Calu3 (cell line): ENCODE data around the gene MGAM2. TPM values are rescaled to one million over a fixed set of nuclear protein-coding genes. Genes with fewer than 3 reads are reported as not detected.

Source experiments
- BruUV-seq: library from RNA; stranded (reverse); fragments of 400-500 nt; replicated peaks from 2 replicates; lab custom pipeline; 2021; lab: Mats Ljungman, UMichigan
- CTCF ChIA-PET: fragments of 300-600 bp; sonication (Branson Sonifier 250); formaldehyde crosslinking; loops from one replicate; lab custom pipeline; 2022; ENCODE audit warnings: antibody characterized with exemption; lab: Charles Lee
- DNase-seq: peaks from one replicate; pipeline ENCODE4 v3.0.0; 2022
- H3K27ac Mint-ChIP-seq: one replicate; pipeline ENCODE4 v1.8.0; 2022; ENCODE audit warnings: mixed read lengths; ENCODE audit not compliant: unreplicated experiment
- H3K27me3 Mint-ChIP-seq: one replicate; pipeline ENCODE4 v1.8.0; 2022; ENCODE audit warnings: mixed read lengths; ENCODE audit not compliant: unreplicated experiment
- H3K36me3 Mint-ChIP-seq: one replicate; pipeline ENCODE4 v1.8.0; 2022; ENCODE audit warnings: mild to moderate bottlenecking, moderate library complexity, mixed read lengths; ENCODE audit not compliant: insufficient read depth, unreplicated experiment
- H3K4me1 Mint-ChIP-seq: one replicate; pipeline ENCODE4 v1.8.0; 2022; ENCODE audit warnings: mild to moderate bottlenecking, low read depth, mixed read lengths; ENCODE audit not compliant: unreplicated experiment
- H3K4me3 Mint-ChIP-seq: one replicate; pipeline ENCODE4 v1.8.0; 2022; ENCODE audit warnings: mild to moderate bottlenecking, low read depth, moderate library complexity, mixed read lengths; ENCODE audit not compliant: unreplicated experiment
- H3K9me3 Mint-ChIP-seq: one replicate; pipeline ENCODE4 v1.8.0; 2022; ENCODE audit warnings: low read depth, mixed read lengths; ENCODE audit not compliant: unreplicated experiment
- intact Hi-C: fragments of 100-400 bp; cut with micrococcal nuclease; formaldehyde crosslinking; loops from one replicate; pipeline ENCODE4 v1.10.0; 2022; ENCODE audit not compliant: unreplicated experiment
- total RNA-seq: library from RNA; stranded (reverse); gene quantifications from 2 replicates; pipeline ENCODE4 v1.2.3, GENCODE V29; 2022
- TF ChIP-seq, protein P1 (sequence below): fragments of 200-600 bp; IDR thresholded peaks from one replicate; pipeline ENCODE4 v1.8.0; 2022; ENCODE audit warnings: antibody characterized with exemption; ENCODE audit not compliant: unreplicated experiment

The MGAM2 gene
- total RNA-seq, 1 experiment from 2014 or later: 124 TPM

DNA sequence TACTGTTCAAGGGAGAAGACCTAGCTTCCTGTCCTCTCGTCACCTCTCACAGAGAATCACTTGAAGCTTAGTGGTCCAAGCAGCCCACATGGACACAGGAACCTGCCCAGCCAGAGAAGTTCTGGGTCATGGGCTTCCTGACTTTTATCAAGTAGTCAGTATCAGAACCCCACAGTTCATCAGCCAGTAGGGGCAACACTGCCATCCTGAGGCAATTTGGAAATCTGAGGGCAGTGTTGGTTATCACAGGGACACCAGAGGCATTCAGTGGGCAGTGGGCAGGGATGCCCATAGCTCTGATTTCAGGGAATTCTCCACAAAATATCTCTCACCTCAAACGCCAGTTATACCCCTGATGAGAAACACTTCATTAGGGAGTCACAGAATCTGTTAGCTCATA, 22.5 kb upstream of the MGAM2 start:
- Mint-ChIP-seq H3K4me1 (peaks cover 15% of the 10 kb centered on the region), H3K9me3 (no peaks in the 10 kb centered on the region), H3K36me3 (no peaks in the 10 kb centered on the region), H3K27me3 (no peaks in the 10 kb centered on the region), H3K4me3 (no peak overlapping the region), H3K27ac (no peak overlapping the region)
- CTCF ChIA-PET: interaction anchor here (0.6 kb wide), 1 partner anchor 724 kb away, joined by 3 read pairs; no protein-coding TSS in a partner anchor
- intact Hi-C loops: no loop called here
- no TSS peak for BruUV-seq
- DNase-seq: peak; percentile 10
- TF ChIP-seq, protein P1, sequence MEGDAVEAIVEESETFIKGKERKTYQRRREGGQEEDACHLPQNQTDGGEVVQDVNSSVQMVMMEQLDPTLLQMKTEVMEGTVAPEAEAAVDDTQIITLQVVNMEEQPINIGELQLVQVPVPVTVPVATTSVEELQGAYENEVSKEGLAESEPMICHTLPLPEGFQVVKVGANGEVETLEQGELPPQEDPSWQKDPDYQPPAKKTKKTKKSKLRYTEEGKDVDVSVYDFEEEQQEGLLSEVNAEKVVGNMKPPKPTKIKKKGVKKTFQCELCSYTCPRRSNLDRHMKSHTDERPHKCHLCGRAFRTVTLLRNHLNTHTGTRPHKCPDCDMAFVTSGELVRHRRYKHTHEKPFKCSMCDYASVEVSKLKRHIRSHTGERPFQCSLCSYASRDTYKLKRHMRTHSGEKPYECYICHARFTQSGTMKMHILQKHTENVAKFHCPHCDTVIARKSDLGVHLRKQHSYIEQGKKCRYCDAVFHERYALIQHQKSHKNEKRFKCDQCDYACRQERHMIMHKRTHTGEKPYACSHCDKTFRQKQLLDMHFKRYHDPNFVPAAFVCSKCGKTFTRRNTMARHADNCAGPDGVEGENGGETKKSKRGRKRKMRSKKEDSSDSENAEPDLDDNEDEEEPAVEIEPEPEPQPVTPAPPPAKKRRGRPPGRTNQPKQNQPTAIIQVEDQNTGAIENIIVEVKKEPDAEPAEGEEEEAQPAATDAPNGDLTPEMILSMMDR: no peak

DNA sequence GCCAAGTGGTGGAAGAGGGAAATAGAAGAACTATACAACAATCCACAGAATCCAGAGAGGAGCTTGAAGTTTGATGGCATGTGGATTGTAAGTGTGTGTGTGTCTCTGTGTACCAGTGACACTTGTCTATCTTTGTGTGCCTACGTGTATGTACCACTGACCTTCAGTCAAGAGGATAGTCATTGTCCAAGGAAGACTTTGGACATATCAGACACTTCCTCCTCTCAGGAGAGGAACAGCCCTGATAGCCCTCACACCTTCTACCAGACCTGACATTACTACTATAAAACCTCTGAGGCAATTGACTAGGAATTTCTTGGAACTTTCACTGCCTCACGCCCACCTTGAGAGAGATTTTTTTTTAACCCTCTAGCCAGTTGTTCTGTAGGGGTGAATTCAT, 19.6 kb upstream of the MGAM2 start:
- TF ChIP-seq, protein P1: no peak
- no TSS peak for BruUV-seq
- DNase-seq: no peak
- no peaks in the 10 kb centered on the region for H3K36me3 Mint-ChIP-seq
- H3K9me3 Mint-ChIP-seq: no peaks in the 10 kb centered on the region
- H3K4me1 Mint-ChIP-seq: peaks cover 15% of the 10 kb centered on the region
- no peak overlapping the region for H3K27ac Mint-ChIP-seq
- no peaks in the 10 kb centered on the region for H3K27me3 Mint-ChIP-seq
- intact Hi-C loops: no loop called here
- no peak overlapping the region for H3K4me3 Mint-ChIP-seq
- CTCF ChIA-PET: no interaction called here

DNA sequence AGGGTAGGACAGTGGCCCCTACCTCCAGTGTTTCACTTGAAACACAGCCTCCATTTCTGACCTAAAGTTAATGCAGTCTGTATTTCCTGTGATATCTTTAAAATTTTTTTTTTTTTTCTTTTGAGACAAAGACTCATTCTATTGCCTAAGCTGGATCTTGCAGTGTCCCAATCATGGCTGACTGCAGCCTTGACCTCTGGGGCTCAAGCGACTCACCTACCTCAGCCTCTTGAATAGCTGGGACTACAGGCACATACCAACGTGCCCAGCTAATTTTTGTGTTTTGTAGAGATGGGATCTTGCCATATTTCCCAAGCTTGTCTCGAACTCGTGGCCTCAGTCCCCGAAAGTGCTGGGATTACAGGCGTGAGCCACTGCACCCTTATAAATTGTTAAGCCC, 16.7 kb upstream of the MGAM2 start:
- CTCF ChIA-PET: no interaction called here
- Mint-ChIP-seq H3K36me3 (no peaks in the 10 kb centered on the region), H3K27me3 (no peaks in the 10 kb centered on the region), H3K27ac (no peak overlapping the region), H3K4me1 (peaks cover 10% of the 10 kb centered on the region), H3K4me3 (no peak overlapping the region), H3K9me3 (no peaks in the 10 kb centered on the region)
- TSS peak; percentile 7 for BruUV-seq
- TF ChIP-seq, protein P1: no peak
- intact Hi-C loops: no loop called here
- no peak for DNase-seq

DNA sequence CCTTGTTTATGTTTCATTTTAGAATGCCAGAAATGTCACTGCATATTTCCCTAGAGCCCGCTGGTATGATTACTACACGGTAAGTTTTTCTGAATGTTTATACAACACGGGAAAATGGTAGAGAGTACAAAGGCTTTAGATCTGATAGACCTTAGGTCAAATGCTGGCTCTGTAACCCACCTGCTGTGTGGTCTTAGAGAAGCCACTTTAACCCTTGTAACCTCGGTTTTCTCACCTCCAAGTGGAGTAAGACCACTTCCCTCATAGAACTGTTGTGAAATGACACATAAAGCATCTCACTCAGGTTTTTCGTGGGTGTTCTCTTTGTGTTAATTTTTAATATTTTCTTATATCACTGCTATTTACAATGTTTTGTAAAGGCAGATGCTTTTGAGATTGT, 13.9 kb upstream of the MGAM2 start:
- Mint-ChIP-seq H3K36me3 (peaks cover 3% of the 10 kb centered on the region), H3K27me3 (no peaks in the 10 kb centered on the region), H3K4me1 (peaks cover 22% of the 10 kb centered on the region), H3K27ac (no peak overlapping the region), H3K4me3 (no peak overlapping the region), H3K9me3 (no peaks in the 10 kb centered on the region)
- intact Hi-C loops: no loop called here
- no peak for DNase-seq
- BruUV-seq: no TSS peak
- CTCF ChIA-PET: no interaction called here
- TF ChIP-seq, protein P1: no peak
